ENCODE measurements around the gene WDR37. TPM values are rescaled to one million over a fixed set of nuclear protein-coding genes. Genes with fewer than 3 reads are reported as not detected.
"Not testable (repeated sequence)": the region's sequence is repeated elsewhere in the genome, so short reads cannot be mapped to it uniquely, and the experiment has no call there.

The WDR37 gene
- total and polyA plus RNA-seq, 8 donors, result 4.6 to 11.6 (median 8.6) TPM

DNA sequence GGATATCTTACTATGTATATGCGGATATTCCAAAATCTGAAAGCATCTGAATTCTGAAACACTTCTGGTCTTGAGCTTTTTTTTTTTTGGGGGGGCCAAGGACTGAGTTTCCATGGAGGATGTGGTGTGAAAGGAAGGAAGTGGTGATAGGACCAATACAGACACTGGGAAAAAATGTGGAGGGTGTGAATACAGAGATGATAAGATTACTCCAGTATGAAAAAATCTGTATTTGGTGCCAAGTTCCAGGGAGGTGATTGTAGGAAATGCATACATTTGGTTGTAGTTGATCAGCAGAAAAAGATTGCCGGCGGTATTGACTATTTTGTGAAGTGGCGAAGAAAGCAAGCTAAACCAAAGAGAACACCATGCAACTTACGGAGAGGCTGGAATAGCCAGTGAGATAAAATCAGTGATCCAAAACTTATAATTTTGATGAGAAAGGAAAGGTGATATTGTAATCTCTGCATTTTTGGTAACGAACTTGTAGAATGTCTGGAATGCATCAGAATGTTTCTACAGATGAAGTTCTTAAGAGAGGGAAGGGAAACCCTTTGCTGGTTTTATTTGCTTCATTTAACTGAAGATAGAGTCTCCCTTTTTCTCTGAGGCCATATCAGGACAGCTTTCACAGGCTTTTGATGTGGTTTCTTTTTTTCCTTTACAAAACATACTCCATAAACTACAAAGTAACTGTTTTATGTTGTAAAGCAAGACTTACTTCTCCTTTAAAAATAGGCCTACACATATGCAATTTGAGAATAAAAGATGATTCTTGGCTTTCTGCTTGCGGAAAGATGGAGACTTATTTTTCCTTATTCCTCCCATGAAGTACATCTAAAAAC, 6.0 kb downstream of the WDR37 start:
- H3K36me3 ChIP-seq, result peaks cover 0 to 4% (median 0%) of the 10 kb centered on the region in 3 donors
- TF ChIP-seq, protein P1, sequence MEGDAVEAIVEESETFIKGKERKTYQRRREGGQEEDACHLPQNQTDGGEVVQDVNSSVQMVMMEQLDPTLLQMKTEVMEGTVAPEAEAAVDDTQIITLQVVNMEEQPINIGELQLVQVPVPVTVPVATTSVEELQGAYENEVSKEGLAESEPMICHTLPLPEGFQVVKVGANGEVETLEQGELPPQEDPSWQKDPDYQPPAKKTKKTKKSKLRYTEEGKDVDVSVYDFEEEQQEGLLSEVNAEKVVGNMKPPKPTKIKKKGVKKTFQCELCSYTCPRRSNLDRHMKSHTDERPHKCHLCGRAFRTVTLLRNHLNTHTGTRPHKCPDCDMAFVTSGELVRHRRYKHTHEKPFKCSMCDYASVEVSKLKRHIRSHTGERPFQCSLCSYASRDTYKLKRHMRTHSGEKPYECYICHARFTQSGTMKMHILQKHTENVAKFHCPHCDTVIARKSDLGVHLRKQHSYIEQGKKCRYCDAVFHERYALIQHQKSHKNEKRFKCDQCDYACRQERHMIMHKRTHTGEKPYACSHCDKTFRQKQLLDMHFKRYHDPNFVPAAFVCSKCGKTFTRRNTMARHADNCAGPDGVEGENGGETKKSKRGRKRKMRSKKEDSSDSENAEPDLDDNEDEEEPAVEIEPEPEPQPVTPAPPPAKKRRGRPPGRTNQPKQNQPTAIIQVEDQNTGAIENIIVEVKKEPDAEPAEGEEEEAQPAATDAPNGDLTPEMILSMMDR (IDR thresholded peaks at IDR 0.05), result no peak
- peaks cover 6 to 10% (median 8%) of the 10 kb centered on the region in 3 donors for H3K4me1 ChIP-seq
- DNase-seq (no peak), ATAC-seq (no peak), FAIRE-seq (no peak)
- H3K9me3 ChIP-seq, result no peaks in the 10 kb centered on the region
- intact Hi-C loops (cut with DNase I), result no loop called here
- H3K27ac ChIP-seq, result no peak overlapping the region
- H3K4me3 ChIP-seq, result no peak overlapping the region
- WGBS, 2 donors, result 84 to 87% methylated on average over 7 of the region's 7 CpGs
- no peaks in the 10 kb centered on the region for H3K27me3 ChIP-seq

GRCh38 chr10:1063232-1063865, 7.2 kb downstream of the WDR37 start:
- no peak for FAIRE-seq
- intact Hi-C loops (cut with DNase I), result no loop called here

DNA sequence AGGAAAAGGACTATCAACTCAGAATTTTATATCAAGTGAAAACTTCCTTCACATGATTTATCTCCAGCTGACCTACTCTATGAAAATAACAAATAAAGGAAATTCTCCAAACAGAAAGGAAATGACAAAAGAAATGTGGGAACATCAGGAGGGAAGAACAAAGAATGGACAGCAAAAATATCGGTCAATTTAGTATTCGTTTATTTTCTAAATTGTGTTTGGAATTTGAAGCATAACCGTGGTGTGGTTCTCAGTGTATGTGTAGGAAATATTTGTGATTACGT, 8.7 kb downstream of the WDR37 start:
- TF ChIP-seq, protein P1 (IDR thresholded peaks at IDR 0.05), result no peak
- Histone ChIP-seq H3K27ac (no peak overlapping the region), H3K4me3 (no peak overlapping the region), H3K27me3 (no peaks in the 10 kb centered on the region), H3K36me3 (peaks cover 0 to 4% (median 0%) of the 10 kb centered on the region in 3 donors), H3K9me3 (no peaks in the 10 kb centered on the region), H3K4me1 (no peaks in the 10 kb centered on the region)
- ATAC-seq (no peak), FAIRE-seq (no peak), DNase-seq (no peak)
- intact Hi-C loops (cut with DNase I), result no loop called here
- WGBS, 2 donors, result 89 to 94% methylated on average over 4 of the region's 4 CpGs

More at GRCh38 chr10:1063232-1063865, 7.2 kb downstream of the WDR37 start:
- H3K27me3 ChIP-seq, result no peaks in the 10 kb centered on the region
- no peak overlapping the region for H3K27ac ChIP-seq
- no peak for ATAC-seq
- H3K36me3 ChIP-seq, result peaks cover 0 to 4% (median 0%) of the 10 kb centered on the region in 3 donors
- DNase-seq, result no peak
- no peak overlapping the region for H3K4me3 ChIP-seq
- 83 to 91% methylated on average over 7 of the region's 7 CpGs for WGBS, 2 donors
- H3K9me3 ChIP-seq, result no peaks in the 10 kb centered on the region
- TF ChIP-seq, protein P1 (IDR thresholded peaks at IDR 0.05), result no peak
- peaks cover 0 to 2% (median 1%) of the 10 kb centered on the region in 3 donors for H3K4me1 ChIP-seq

DNA sequence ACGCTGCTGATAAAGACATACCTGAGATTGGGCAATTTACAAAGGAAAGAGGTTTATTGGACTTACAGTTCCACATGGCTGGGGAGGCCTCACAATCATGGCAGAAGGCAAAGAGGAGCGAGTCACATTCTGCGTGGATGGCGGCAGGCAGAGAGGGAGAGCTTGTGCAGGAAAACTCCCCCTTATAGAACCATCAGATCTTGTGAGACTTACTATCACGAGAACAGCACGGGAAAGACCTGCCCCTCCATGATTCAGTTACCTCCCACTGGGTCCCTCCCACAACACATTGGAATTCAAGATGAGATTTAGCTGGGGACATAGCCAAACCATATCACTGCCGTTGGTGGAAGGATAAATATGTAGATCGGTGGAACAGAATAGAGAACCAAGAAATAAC, 10.5 kb downstream of the WDR37 start:
- WGBS, 2 donors, result 87 to 89% methylated on average over 8 of the region's 8 CpGs
- intact Hi-C loops (cut with DNase I); H3K36me3 ChIP-seq; H3K4me3 ChIP-seq; H3K27ac ChIP-seq; ATAC-seq; H3K27me3 ChIP-seq; H3K9me3 ChIP-seq; DNase-seq; FAIRE-seq; H3K4me1 ChIP-seq: not testable (repeated sequence)

- H3K4me3 ChIP-seq, result no peak overlapping the region
- intact Hi-C loops (cut with DNase I), result no loop called here
- WGBS, 2 donors, result 88 to 89% methylated on average over 10 of the region's 10 CpGs
- H3K4me1 ChIP-seq, result no peaks in the 10 kb centered on the region
- DNase-seq, result no peak
- H3K9me3 ChIP-seq, result no peaks in the 10 kb centered on the region
- no peaks in the 10 kb centered on the region for H3K27me3 ChIP-seq
- peaks cover 0 to 6% (median under 1%) of the 10 kb centered on the region in 3 donors for H3K36me3 ChIP-seq
- ATAC-seq, result no peak
- no peak for FAIRE-seq
- no peak overlapping the region for H3K27ac ChIP-seq
- TF ChIP-seq, protein P1 (IDR thresholded peaks at IDR 0.05), result no peak
These were observed 12.5 kb downstream of the WDR37 start for GRCh38 chr10:1068380-1069361.

All from pancreas (tissue), 10 donors.